ENCODE results near the gene TSPAN10. TPM values are rescaled to one million over a fixed set of nuclear protein-coding genes. Genes with fewer than 3 reads are reported as not detected.

The TSPAN10 gene
- total and polyA plus RNA-seq, 8 donors = 0.52 to 7.1 (median 3.6) TPM

Small RNA genes lying within 50 kb of the gene (microRNA-seq; reads per million reads assigned to microRNA genes)
- 0.14 to 0.67 reads per million in 2 donors for gene MIR6786

Other genes starting within 250 kb of the TSPAN10 start
- 10 to 100 TPM; 13.6 to 19.8 TPM for gene BAHCC1, start 241.7 kb upstream of the TSPAN10 start, total RNA-seq
- 10 to 100 TPM; 15.8 to 28.5 (median 23.6) TPM for gene BAHCC1, start 241.7 kb upstream of the TSPAN10 start, polyA plus RNA-seq (ENCODE audit: insufficient read length in 6 of 6)
- gene ACTG1, start 124.4 kb upstream of the TSPAN10 start, total RNA-seq = 1,000 to 10,000 TPM; 2,607 to 3,206 TPM
- gene ACTG1, start 124.4 kb upstream of the TSPAN10 start, polyA plus RNA-seq (ENCODE audit: insufficient read length in 6 of 6) = 1,000 to 10,000 TPM; 2,385 to 3,414 (median 2,872) TPM
- gene FSCN2, start 108.8 kb upstream of the TSPAN10 start, total RNA-seq = 1 to 10 TPM; 2.1 to 3.4 TPM
- gene FSCN2, start 108.8 kb upstream of the TSPAN10 start, polyA plus RNA-seq (ENCODE audit: insufficient read length in 6 of 6) = 1 to 10 TPM in 5 of 6 donors, under 1 TPM in 1; 0.92 to 2.4 (median 1.6) TPM
- 10 to 100 TPM; 28.1 to 28.4 TPM for gene FAAP100, start 84.8 kb upstream of the TSPAN10 start, total RNA-seq
- gene FAAP100, start 84.8 kb upstream of the TSPAN10 start, polyA plus RNA-seq (ENCODE audit: insufficient read length in 6 of 6) = 10 to 100 TPM; 23.0 to 33.7 (median 28.0) TPM
- gene NPLOC4, start 84 bp upstream of the TSPAN10 start, total RNA-seq = 100 to 1,000 TPM in 1 of 2 donors, 10 to 100 TPM in 1; 95.3 to 122 TPM
- gene NPLOC4, start 84 bp upstream of the TSPAN10 start, polyA plus RNA-seq (ENCODE audit: insufficient read length in 6 of 6) = 10 to 100 TPM; 50.5 to 70.9 (median 53.1) TPM
- 1 to 10 TPM in 1 of 2 donors, under 1 TPM in 1; 0.24 to 1.3 TPM for gene PDE6G, start 19.3 kb downstream of the TSPAN10 start, total RNA-seq
- 1 to 10 TPM; 4.2 to 6.3 (median 5.0) TPM for gene PDE6G, start 19.3 kb downstream of the TSPAN10 start, polyA plus RNA-seq (ENCODE audit: insufficient read length in 6 of 6)
- gene OXLD1, start 29.4 kb downstream of the TSPAN10 start, total RNA-seq = 10 to 100 TPM; 26.2 to 33.8 TPM
- gene OXLD1, start 29.4 kb downstream of the TSPAN10 start, polyA plus RNA-seq (ENCODE audit: insufficient read length in 6 of 6) = 10 to 100 TPM in 4 of 6 donors, 1 to 10 TPM in 2; 8.9 to 15.1 (median 12.6) TPM
- gene CCDC137, start 29.5 kb downstream of the TSPAN10 start, total RNA-seq = 10 to 100 TPM; 15.4 to 19.9 TPM
- 10 to 100 TPM; 14.6 to 19.8 (median 15.4) TPM for gene CCDC137, start 29.5 kb downstream of the TSPAN10 start, polyA plus RNA-seq (ENCODE audit: insufficient read length in 6 of 6)
- 10 to 100 TPM; 22.5 to 27.0 TPM for gene ARL16, start 46.6 kb downstream of the TSPAN10 start, total RNA-seq
- gene ARL16, start 46.6 kb downstream of the TSPAN10 start, polyA plus RNA-seq (ENCODE audit: insufficient read length in 6 of 6) = 10 to 100 TPM; 41.3 to 48.1 (median 42.4) TPM
- 100 to 1,000 TPM in 1 of 2 donors, 10 to 100 TPM in 1; 94.6 to 123 TPM for gene HGS, start 46.8 kb downstream of the TSPAN10 start, total RNA-seq
- gene HGS, start 46.8 kb downstream of the TSPAN10 start, polyA plus RNA-seq (ENCODE audit: insufficient read length in 6 of 6) = 10 to 100 TPM; 72.9 to 95.7 (median 83.2) TPM
- 10 to 100 TPM; 45.0 to 72.2 TPM for gene MRPL12, start 66.2 kb downstream of the TSPAN10 start, total RNA-seq
- gene MRPL12, start 66.2 kb downstream of the TSPAN10 start, polyA plus RNA-seq (ENCODE audit: insufficient read length in 6 of 6) = 10 to 100 TPM; 27.2 to 40.1 (median 31.6) TPM
- gene SLC25A10, start 75.1 kb downstream of the TSPAN10 start, total RNA-seq = 10 to 100 TPM; 11.1 to 20.2 TPM
- 10 to 100 TPM in 3 of 6 donors, 1 to 10 TPM in 3; 7.6 to 12.2 (median 9.8) TPM for gene SLC25A10, start 75.1 kb downstream of the TSPAN10 start, polyA plus RNA-seq (ENCODE audit: insufficient read length in 6 of 6)
- gene GCGR, start 167.0 kb downstream of the TSPAN10 start, total RNA-seq = under 1 TPM in 1 of 2 donors, not detected in 1; 0.13 TPM
- under 1 TPM in 4 of 6 donors, not detected in 2; 0.14 to 0.37 (median 0.29) TPM for gene GCGR, start 167.0 kb downstream of the TSPAN10 start, polyA plus RNA-seq (ENCODE audit: insufficient read length in 6 of 6)
- 10 to 100 TPM; 61.7 to 74.0 TPM for gene MCRIP1, start 196.1 kb downstream of the TSPAN10 start, total RNA-seq
- 10 to 100 TPM; 67.6 to 97.6 (median 89.2) TPM for gene MCRIP1, start 196.1 kb downstream of the TSPAN10 start, polyA plus RNA-seq (ENCODE audit: insufficient read length in 6 of 6)
- not detected for gene PPP1R27, start 197.9 kb downstream of the TSPAN10 start, total RNA-seq
- gene PPP1R27, start 197.9 kb downstream of the TSPAN10 start, polyA plus RNA-seq (ENCODE audit: insufficient read length in 6 of 6) = under 1 TPM in 2 of 6 donors, not detected in 4; 0.11 to 0.28 TPM
- 100 to 1,000 TPM; 851 to 935 TPM for gene P4HB, start 223.3 kb downstream of the TSPAN10 start, total RNA-seq
- gene P4HB, start 223.3 kb downstream of the TSPAN10 start, polyA plus RNA-seq (ENCODE audit: insufficient read length in 6 of 6) = 100 to 1,000 TPM; 485 to 650 (median 511) TPM
- gene ARHGDIA, start 234.1 kb downstream of the TSPAN10 start, total RNA-seq = 100 to 1,000 TPM; 339 to 481 TPM
- gene ARHGDIA, start 234.1 kb downstream of the TSPAN10 start, polyA plus RNA-seq (ENCODE audit: insufficient read length in 6 of 6) = 100 to 1,000 TPM; 139 to 266 (median 174) TPM